Fibroblast of mammary gland (primary cell): Measurements from ENCODE around the gene SERPINC1.

Source experiments
- DNase-seq: peaks from one replicate; pipeline ENCODE4 v3.0.0-alpha.2; 2010; ENCODE audit warnings: low read depth
- H3K4me3 ChIP-seq: 2 replicates; pipeline ENCODE4 v1.5.1; 2011; ENCODE audit warnings: low read depth, mild to moderate bottlenecking, low read length, moderate library complexity; ENCODE audit not compliant: control insufficient read depth
- CTCF ChIP-seq: conservative IDR thresholded peaks from 2 replicates; pipeline ENCODE4 v1.5.1; 2011; ENCODE audit warnings: low read depth, low read length, inconsistent platforms; ENCODE audit not compliant: control insufficient read depth, insufficient read depth

SERPINC1 gene

GRCh38 chr1:173857363-173857917 is 59.7 kb downstream of the SERPINC1 start:
- no peak for TF ChIP-seq CTCF
- no peak overlapping the region for H3K4me3 ChIP-seq

DNA sequence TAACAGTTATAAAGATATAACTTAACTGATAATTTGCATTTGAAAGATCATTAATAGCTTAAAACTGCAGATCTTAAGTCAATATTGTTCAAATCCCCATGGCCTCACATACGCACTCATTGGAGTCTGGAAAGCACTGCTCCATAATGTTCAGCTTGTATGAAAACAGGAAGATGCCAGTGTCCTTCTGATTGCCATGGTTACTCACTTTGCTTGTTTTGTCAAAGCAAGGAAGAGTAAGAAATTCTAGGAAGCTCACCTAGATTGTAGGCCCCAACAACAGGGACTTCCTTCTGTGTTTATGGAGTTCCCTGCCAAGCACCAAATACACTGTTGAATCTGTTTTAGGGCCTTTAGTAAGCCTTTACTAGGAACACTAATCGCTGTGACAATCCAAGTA is 60.2 kb downstream of the SERPINC1 start:
- no peak overlapping the region for H3K4me3 ChIP-seq
- TF ChIP-seq CTCF = no peak
- DNase-seq = no peak

More at GRCh38 chr1:173857363-173857917, 59.7 kb downstream of the SERPINC1 start:
- DNase-seq = no peak

- TF ChIP-seq CTCF = no peak
- DNase-seq = no peak
- H3K4me3 ChIP-seq = no peak overlapping the region
Observed at GRCh38 chr1:173856014-173856413, 61.1 kb downstream of the SERPINC1 start.
